NCI-H146 treated with DMSO at 0.1 percent for 48 hours (cell line): Measurements from ENCODE around the gene SYTL4.
"Not testable (repeated sequence)": the region's sequence is repeated elsewhere in the genome, so short reads cannot be mapped to it uniquely, and the experiment has no call there.

Experiments
- DNase-seq: peaks from one replicate; lab custom pipeline; 2025; ENCODE audit not compliant: unreplicated experiment; lab: John Stamatoyannopoulos, UW

SYTL4 gene

GRCh38 chrX:100731441-100732281 is at the start of gene SYTL4:
TSS of gene SYTL4 (minus strand) at chrX:100732121. CDS start at chrX:100702037, 30,084 bp downstream.
- DNase-seq = no peak

GRCh38 chrX:100769439-100769838 is 37.5 kb upstream of the SYTL4 start:
- DNase-seq = not testable (repeated sequence)

DNA sequence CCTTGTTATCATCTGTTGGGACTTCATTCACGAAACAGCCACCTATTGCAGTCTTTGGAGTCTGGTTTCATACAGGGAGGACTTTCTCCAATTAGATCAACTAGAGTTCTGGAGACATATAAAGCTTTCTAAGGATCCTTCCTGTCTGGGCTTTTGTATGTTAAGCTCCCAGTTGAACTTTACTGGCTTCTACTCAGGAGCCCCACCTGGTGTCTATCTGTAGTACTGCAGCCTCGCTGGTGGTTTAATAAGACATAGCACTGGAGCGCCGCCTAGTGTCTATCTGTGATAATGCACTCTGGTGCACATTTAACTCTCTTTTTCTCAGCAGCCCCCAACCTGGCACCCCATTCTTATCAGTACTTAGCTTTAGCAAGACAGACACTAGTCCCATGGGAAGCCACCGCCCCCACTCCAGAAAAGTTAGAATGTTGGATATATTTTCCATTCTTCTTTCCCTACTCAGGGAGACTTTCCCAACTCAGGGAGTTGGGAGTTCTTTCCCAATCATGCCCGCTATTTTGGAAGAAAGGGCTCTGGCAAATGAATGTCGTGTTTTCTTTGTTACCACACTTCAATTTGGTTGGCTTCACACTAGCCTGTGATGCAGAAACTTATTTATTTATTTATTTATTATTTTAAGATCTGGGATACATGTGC is 36.9 kb upstream of the SYTL4 start:
- DNase-seq = peak; percentile 51

DNA sequence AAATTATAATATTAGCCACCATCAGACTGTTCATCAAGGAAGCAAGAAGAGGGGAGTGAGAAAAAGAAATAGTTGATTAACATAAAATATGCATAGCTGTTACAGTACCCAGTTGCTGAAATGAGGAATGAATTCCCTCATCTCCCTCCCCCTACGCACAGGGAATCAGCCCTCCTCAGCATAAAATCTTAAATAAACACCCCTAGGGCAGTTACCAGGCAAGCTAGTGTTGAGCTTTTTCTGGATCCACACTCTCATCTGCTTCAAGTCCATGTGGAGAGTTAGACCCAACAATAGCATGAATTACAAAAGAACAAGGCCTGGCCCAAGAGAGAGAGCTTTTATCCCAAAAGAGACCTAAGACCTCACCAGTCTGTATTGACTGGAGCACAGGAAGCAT is 19.0 kb upstream of the SYTL4 start:
- peak; percentile 51 for DNase-seq

GRCh38 chrX:100748108-100748507 is 16.2 kb upstream of the SYTL4 start:
- no peak for DNase-seq

- no peak for DNase-seq
Measured at GRCh38 chrX:100747703-100748102, 15.8 kb upstream of the SYTL4 start.

DNA sequence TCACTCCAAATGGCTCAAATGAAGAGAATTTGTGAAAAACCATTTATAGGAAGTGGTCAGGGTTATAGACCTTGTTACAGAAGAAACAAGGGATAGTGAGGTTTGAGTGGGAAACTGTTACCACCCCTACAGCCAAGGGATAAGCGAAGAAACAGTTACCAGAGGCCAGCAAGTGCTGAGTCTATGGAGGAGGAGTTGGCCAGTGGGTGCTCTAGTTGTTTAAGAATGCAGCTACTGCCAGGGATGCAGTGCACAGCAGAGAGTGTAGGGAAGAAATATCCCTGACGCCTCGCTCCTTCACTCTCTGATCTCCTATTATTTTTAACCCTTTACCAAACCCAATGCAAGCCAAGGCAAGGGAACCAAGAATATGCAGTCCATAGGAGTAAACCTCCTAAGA is 15.2 kb upstream of the SYTL4 start:
- no peak for DNase-seq

DNA sequence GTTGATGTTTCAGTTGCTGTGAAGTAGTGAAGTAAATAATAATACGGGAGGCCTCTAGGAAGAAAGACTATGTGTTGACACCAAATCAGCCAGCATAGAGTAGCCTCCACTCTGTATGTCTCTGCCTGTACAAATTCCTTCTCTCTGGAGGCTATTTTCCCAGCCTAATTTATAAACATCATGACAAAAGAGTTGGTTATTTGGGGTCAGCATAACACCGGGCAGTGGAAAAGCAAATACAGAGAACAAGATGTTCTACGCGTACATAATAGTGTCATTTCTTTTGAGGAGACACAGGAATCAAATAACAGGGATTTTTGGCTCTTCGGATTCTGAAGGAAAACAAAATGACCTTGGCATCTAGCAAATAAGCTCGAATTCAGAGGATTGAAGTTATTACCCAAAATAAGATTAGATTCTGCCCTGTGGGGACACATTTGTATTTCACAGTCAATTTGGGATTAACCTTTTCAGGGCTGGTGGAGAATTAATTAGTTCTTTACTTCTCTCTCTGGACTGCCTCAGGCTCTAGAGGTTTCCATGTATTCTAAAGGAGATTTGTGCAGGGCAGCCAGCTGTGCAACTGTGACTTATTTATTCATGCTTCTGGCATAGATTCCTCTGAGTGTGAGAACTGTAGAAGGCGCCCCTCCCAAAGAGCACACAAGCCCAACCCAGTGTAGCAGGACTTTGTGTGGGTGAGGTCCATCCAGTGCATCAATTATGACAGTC is 14.1 kb upstream of the SYTL4 start:
- DNase-seq = peak; percentile 59

GRCh38 chrX:100745205-100745604 is 13.3 kb upstream of the SYTL4 start:
- no peak for DNase-seq

- no peak for DNase-seq
Measured at GRCh38 chrX:100743009-100743607, 11.2 kb upstream of the SYTL4 start.

DNA sequence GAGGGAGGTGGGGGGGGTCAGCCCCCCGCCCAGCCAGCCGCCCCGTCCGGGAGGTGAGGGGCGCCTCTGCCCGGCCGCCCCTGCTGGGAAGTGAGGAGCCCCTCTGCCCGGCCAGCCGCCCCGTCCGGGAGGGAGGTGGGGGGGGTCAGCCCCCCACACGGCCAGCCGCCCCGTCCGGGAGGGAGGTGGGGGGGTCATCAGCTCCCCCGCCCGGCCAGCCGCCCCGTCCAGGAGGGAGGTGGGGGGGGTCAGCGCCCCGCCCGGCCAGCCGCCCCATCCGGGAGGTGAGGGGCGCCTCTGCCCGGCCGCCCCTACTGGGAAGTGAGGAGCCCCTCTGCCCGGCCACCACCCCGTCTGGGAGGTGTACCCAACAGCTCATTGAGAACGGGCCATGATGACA is 7.9 kb downstream of the SYTL4 start:
- not testable (repeated sequence) for DNase-seq

- DNase-seq = no peak
Measured at GRCh38 chrX:100721328-100721727, 10.6 kb downstream of the SYTL4 start.

DNA sequence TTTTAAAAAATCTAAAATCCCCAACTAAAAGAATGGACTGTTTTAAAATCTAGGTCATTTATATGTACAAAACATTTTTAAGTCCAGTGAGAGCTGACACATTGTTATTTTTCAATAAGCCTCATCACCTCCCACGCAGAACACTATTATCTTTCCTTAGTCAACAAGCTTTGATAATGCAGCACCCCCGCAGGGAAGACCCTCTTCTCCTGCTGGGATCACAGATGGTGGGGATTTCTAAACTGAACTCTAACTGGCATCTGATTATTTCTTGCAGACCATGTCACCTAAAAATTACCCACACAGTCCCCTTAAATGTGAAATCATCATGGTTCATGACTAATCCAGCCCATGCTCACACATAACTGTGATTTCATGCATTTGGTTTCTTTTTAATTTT is 11.6 kb downstream of the SYTL4 start:
- DNase-seq = peak; percentile 77

DNA sequence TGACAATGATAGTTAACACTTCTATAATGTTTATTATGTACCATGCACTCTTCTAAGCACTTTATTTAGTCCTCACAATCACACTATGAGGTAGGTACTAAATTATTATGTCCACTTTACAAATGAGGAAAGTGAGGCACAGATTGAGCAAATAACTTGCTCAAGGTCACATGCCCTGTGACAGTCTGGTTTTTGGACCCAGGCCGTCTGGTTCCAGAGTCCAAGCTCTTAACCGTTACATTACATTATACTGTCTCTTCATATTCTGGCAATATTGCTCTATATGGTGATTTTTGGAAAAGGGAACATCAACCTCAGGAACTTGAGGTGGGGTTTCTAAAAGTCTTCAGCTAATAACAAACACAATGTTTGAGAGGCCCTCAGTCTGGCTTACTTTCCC is 12.8 kb downstream of the SYTL4 start:
- DNase-seq = no peak

DNA sequence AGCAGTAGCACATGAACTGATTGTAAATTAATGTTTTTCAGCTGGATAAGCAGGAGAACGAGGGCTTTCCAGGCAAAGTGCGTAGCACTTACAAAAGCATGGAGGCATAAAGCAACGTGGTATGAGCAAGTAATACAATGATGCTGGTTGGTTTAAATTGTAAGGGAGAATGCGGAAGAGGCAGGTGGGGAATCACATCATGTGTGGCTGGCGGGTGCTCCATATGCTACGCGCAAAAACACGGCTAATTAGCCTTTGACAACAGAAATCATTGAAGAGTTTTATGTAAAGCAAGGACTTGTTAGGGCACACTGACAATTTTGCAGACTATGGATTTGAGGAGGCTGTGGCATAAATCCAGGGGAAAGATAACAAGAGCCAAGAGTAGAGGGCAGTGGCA is 14.6 kb downstream of the SYTL4 start:
- DNase-seq = peak; percentile 8

DNA sequence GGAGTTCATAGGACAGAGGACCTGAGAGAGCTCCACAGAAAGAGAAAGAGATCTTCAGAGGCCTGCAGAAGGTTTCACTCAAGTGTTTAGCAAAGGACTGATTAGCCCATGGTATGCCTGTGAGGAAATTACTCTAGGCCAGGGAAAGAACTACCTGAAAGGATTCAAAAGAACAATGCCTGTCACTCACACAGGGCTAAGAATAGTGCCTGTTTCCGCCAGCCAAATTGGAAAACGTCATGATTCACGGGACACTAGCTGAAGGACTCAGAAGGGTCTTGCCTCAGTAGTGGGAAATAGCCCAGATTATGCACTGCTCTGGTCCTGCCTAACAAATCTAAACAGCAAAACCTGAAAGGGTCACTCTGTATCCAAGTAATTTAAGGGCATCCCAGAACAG is 21.1 kb downstream of the SYTL4 start:
- no peak for DNase-seq

DNA sequence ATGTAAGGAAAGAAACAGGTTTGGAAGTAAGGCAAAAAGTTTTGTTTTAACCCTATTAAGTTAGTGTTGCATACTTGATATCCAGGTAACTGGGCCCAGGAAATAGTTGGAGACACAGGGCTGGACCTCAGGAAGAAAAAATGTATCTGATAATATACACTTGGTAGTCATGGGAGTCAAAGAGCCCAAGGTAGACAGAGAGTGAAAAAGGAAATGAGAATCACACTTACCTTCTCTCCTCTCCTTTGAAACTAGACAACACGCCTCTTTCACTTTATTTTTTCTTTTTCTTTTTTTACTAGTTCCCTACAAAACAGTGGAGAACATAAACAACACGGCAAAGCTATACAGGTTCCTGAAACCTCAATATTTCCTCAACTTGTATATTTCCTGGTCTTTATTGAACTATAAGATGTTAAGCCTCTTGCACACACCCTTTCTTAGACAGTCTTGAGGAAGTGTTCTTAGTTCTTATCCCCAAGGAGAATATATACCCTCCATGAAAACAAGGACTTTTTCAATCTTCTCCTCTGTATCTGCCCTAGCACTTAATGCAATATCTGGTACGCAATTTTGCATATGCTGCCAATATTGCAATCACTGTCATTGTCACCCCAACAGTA is 27.2 kb downstream of the SYTL4 start:
- no peak for DNase-seq

DNA sequence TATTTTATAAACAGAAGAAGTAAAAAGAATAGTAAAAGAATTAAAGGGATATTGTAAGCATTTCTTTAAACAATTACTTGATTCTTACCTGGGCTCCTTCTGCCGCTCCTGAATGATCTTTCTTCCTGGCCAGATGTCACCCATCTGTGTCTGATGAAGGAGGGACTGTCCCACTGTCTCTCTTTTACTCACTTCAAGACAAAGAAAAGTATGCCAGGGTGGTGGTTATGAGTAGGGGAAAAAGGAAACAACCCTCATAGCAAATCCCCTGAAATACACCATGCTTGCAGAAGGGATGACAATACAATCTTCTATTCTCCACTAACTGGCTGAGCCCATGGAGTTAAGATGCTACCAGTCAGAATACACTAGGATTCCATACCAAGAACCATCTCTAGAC is 31.1 kb downstream of the SYTL4 start:
- DNase-seq = no peak

DNA sequence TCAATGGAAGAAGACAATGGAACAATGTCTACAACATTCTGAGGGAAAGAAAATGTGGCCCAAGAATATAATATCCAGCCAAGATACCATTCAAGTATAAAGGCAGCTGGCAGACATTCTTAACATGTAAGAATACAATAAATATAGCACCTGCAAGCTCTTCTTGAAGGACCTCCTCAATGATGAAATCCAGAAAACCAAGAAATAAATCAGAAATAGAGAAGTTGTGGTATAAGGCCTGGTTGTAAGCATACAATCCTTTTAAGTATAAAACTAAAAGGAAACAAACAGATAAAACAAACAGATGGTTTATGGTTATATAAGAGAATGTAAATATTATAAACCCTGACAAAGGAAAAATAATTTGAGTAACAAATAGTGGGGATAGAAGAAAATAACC is 33.4 kb downstream of the SYTL4 start:
- no peak for DNase-seq

DNA sequence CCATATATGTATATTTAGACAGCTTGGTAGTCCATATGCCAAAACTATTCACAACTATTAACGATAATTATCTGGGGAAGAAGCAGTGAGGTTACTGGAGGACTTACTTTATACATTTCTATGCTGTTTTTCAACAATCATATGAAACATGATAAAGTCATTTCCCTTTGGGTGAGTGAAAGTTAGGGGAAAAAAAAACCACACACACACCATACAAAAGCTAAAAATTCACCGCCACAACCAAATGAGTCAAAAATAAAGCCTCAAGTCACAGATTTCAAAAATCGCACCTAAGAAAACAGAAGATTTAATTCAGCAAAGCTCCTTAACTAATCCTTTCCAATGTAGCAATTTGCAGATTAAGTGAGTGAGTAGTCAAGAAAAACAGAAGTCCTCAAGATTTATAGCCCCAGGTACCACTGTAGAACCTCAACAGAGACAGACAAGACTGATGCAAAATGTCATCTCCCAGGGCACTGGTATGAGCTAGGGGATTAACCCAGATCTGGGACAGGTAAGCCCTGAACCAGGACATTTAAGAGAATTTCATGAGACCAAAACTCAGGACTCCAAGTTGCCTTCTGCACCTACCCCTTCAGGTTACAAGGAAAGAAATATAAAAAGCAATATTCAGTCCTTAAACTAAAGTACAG is 35.1 kb downstream of the SYTL4 start:
- no peak for DNase-seq
